HepG2 (cell line): ENCODE measurements around the gene SPCS1. TPM values are rescaled to one million over a fixed set of nuclear protein-coding genes. Genes with fewer than 3 reads are reported as not detected.

ENCODE experiments used
- ADNP ChIP-seq: sonication (generic); formaldehyde crosslinking; IDR thresholded peaks from 2 replicates; pipeline ENCODE4 v1.4.0; 2020; ENCODE audit warnings: missing genetic modification reagents
- ARNT ChIP-seq: fragments of 450-650 bp; IDR thresholded peaks from 2 replicates; pipeline ENCODE4 v1.6.1; 2017
- ATF1 ChIP-seq: IDR thresholded peaks from 2 replicates; pipeline ENCODE4 v1.6.1; 2016; ENCODE audit warnings: mild to moderate bottlenecking, control low read depth
- CC2D1A ChIP-seq: sonication (generic); formaldehyde crosslinking; IDR thresholded peaks from 2 replicates; pipeline ENCODE4 v1.8.1; 2023; ENCODE audit warnings: mild to moderate bottlenecking, missing genetic modification reagents
- GMEB1 ChIP-seq: sonication (generic); formaldehyde crosslinking; IDR thresholded peaks from 2 replicates; pipeline ENCODE4 v1.5.1; 2020; ENCODE audit warnings: missing genetic modification reagents, mild to moderate bottlenecking, borderline replicate concordance
- IRF9 ChIP-seq: sonication (generic); formaldehyde crosslinking; IDR thresholded peaks from 2 replicates; pipeline ENCODE4 v1.8.0; 2022; ENCODE audit warnings: missing genetic modification reagents, mild to moderate bottlenecking, borderline replicate concordance
- KAT2B ChIP-seq: fragments of 150-350 bp; IDR thresholded peaks from 2 replicates; pipeline ENCODE4 v1.6.1; 2014; ENCODE audit warnings: low read depth, low read length, borderline replicate concordance
- KLF12 ChIP-seq: sonication (generic); formaldehyde crosslinking; IDR thresholded peaks from 2 replicates; pipeline ENCODE4 v1.4.0; 2020; ENCODE audit warnings: missing genetic modification reagents, borderline replicate concordance
- MEIS1 ChIP-seq: sonication (generic); formaldehyde crosslinking; IDR thresholded peaks from 2 replicates; pipeline ENCODE4 v1.9.0; 2021; ENCODE audit warnings: mild to moderate bottlenecking, missing genetic modification reagents, moderate library complexity, borderline replicate concordance
- MTA3 ChIP-seq: sonication (generic); formaldehyde crosslinking; IDR thresholded peaks from 2 replicates; pipeline ENCODE4 v1.4.0; 2020; ENCODE audit warnings: missing genetic modification reagents
- MXD3 ChIP-seq: IDR thresholded peaks from 2 replicates; pipeline ENCODE4 v1.6.1; 2016; ENCODE audit warnings: mild to moderate bottlenecking, missing biosample characterization, missing genetic modification reagents
- PAF1 ChIP-seq: IDR thresholded peaks from 2 replicates; pipeline ENCODE4 v1.6.1; 2016; ENCODE audit warnings: missing genetic modification reagents, missing compliant biosample characterization
- PRDM4 ChIP-seq: sonication (generic); formaldehyde crosslinking; IDR thresholded peaks from 2 replicates; pipeline ENCODE4 v1.9.0; 2021; ENCODE audit warnings: missing genetic modification reagents, borderline replicate concordance
- SETDB1 ChIP-seq: sonication (generic); formaldehyde crosslinking; IDR thresholded peaks from 2 replicates; pipeline ENCODE4 v1.5.1; 2020; ENCODE audit warnings: missing genetic modification reagents, mild to moderate bottlenecking, borderline replicate concordance
- SMYD3 ChIP-seq: sonication (generic); formaldehyde crosslinking; IDR thresholded peaks from 2 replicates; pipeline ENCODE4 v1.8.1; 2023; ENCODE audit warnings: mild to moderate bottlenecking, missing genetic modification reagents
- TARDBP ChIP-seq: sonication (generic); formaldehyde crosslinking; IDR thresholded peaks from 2 replicates; pipeline ENCODE4 v1.8.0; 2022; ENCODE audit warnings: mild to moderate bottlenecking, missing genetic modification reagents
- ZBTB34 ChIP-seq: sonication (generic); formaldehyde crosslinking; IDR thresholded peaks from 2 replicates; pipeline ENCODE4 v1.8.0; 2022; ENCODE audit warnings: mild to moderate bottlenecking, missing genetic modification reagents
- ZHX1 ChIP-seq: sonication (generic); formaldehyde crosslinking; IDR thresholded peaks from 2 replicates; pipeline ENCODE4 v1.8.1; 2022; ENCODE audit warnings: low read depth, mild to moderate bottlenecking, missing genetic modification reagents
- ZNF143 ChIP-seq: sonication (generic); formaldehyde crosslinking; IDR thresholded peaks from 2 replicates; pipeline ENCODE4 v1.4.0; 2020; ENCODE audit warnings: missing genetic modification reagents
- ZNF468 ChIP-seq: sonication (generic); formaldehyde crosslinking; IDR thresholded peaks from 2 replicates; pipeline ENCODE4 v1.8.0; 2022; ENCODE audit warnings: mild to moderate bottlenecking, moderate library complexity, missing genetic modification reagents
- polyA plus RNA-seq, 8 experiments: library from polyadenylated mRNA; depleted of rRNA in 3 of 8; stranded (reverse) in 7 of 8; unstranded in 1 of 8; fragments of >200 nt; fragmentation: Illumina TruSeq in 4 of 8; extraction: Trizol in 4 of 8; gene quantifications; 2 replicates each; pipeline versions ENCODE4 v1.2.1 to v1.2.3, GENCODE V29; 2011 to 2016; ENCODE audit warnings: low read depth in 4 of 8, missing spikeins in 1 of 8, mixed read lengths in 1 of 8; ENCODE audit not compliant: insufficient read depth in 1 of 8
- total RNA-seq, 5 experiments: library from RNA; depleted of rRNA; stranded (reverse); fragments of >200 nt; fragmentation: Illumina TruSeq; extraction: Trizol; gene quantifications; 2 replicates each; pipeline ENCODE4 v1.2.3, GENCODE V29; 2016; ENCODE audit warnings: low read depth in 1 of 5

Gene SPCS1
- total and polyA plus RNA-seq, 2 of the 13 experiments (the other 11 are each of a cell fraction or from before 2014, with no cell fraction given) = 84.6 to 120 TPM

- no peak for TF ChIP-seq PRDM4 (CRISPR knock-in tag)
- peak; percentile 85 for TF ChIP-seq TARDBP (CRISPR knock-in tag)
- TF ChIP-seq MXD3 (CRISPR knock-in tag) = no peak
- TF ChIP-seq SMYD3 = no peak
- no peak for TF ChIP-seq KAT2B
- no peak for TF ChIP-seq MTA3 (CRISPR knock-in tag)
- no peak for TF ChIP-seq ADNP (CRISPR knock-in tag)
- no peak for TF ChIP-seq SETDB1 (CRISPR knock-in tag)
- no peak for TF ChIP-seq PAF1 (CRISPR knock-in tag)
- no peak for TF ChIP-seq CC2D1A (CRISPR knock-in tag)
- no peak for TF ChIP-seq ATF1
- TF ChIP-seq MEIS1 = peak; percentile 89
- no peak for TF ChIP-seq ZNF143 (CRISPR knock-in tag)
- no peak; the same call in none of the 2 replicates for TF ChIP-seq ZBTB34 (CRISPR knock-in tag)
- TF ChIP-seq ZNF468 (CRISPR knock-in tag) = no peak
- no peak for TF ChIP-seq ARNT
- no peak for TF ChIP-seq GMEB1 (CRISPR knock-in tag)
- peak; percentile 67 for TF ChIP-seq ZHX1 (CRISPR knock-in tag)
- TF ChIP-seq IRF9 (CRISPR knock-in tag) = no peak
- TF ChIP-seq KLF12 = no peak
These were observed 1.1 kb upstream of the SPCS1 start (continued) for GRCh38 chr3:52704611-52705437.
